Stimulated activated CD4-positive, alpha-beta T cell treated with anti-CD3 and anti-CD28 coated beads, Interleukin-1b, Interleukin-23, amount 100 ng/mL, for 1 hour (primary cell): Measurements from ENCODE around the gene SLC44A4.
A peak's percentile ranks its signal among the peaks of the same experiment; 100 is the strongest.
"Not testable (repeated sequence)": the region's sequence is repeated elsewhere in the genome, so short reads cannot be mapped to it uniquely, and the experiment has no call there.

Experiments used
- DNase-seq, 2 donors: peaks; one replicate each; pipeline ENCODE4 v3.0.0-alpha.2; 2020; ENCODE audit warnings: low read depth in 2 of 2

Gene SLC44A4

GRCh38 chr6:31829633-31830283 lies 49.0 kb downstream of the SLC44A4 start:
- no peak for DNase-seq

DNA sequence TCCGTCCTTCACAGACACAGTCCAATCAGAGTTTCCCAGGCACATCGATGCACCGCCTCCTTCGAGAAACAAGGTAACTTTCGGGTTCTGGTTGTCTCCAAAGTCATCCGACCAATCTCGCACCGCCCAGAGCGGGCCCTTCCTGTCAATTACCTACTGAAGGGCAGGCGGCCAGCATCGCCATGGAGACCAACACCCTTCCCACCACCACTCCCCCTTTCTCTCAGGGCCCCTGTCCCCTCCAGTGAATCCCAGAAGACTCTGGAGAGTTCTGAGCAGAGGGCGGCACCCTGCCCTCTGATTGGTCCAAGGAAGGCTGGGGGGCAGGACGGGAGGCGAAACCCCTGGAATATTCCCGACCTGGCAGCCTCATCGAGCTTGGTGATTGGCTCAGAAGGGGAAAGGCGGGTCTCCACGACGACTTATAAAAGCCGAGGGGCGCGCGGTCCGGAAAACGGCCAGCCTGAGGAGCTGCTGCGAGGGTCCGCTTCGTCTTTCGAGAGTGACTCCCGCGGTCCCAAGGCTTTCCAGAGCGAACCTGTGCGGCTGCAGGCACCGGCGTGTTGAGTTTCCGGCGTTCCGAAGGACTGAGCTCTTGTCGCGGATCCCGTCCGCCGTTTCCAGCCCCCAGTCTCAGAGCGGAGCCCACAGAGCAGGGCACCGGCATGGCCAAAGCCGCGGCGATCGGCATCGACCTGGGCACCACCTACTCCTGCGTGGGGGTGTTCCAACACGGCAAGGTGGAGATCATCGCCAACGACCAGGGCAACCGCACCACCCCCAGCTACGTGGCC lies 51.3 kb downstream of the SLC44A4 start, which contains the start of gene HSPA1B:
TSS of gene HSPA1B (plus strand) at position 453 of the 794 bp plus-strand sequence. CDS start at position 666, 213 bp downstream.
- peak; percentile 60 to 68 for DNase-seq

DNA sequence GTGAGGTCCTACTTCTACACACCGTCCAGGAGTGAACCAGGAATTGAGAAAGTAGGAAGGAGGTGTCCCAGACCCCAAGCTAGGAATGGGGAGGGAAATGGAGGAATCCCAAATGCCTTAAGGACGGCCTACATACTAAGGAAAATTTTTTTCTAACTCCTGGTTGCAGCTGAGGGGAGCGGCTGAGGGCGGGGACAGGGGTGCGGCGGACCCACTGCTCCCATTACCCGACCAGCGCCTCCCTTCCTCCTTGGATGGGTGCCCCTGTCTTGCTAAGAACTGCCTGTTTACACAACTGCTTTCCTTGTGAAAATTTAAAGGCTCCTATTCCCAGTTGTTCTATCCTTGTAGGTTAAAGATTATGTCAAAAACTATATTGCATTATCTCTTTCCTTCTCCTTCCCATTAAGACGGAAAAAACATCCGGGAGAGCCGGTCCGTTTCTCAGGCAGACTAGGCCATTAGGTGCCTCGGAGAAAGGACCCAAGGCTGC lies 52.0 kb downstream of the SLC44A4 start:
- DNase-seq, result no peak

GRCh38 chr6:31825553-31825952 lies 53.2 kb downstream of the SLC44A4 start:
- no peak for DNase-seq

DNA sequence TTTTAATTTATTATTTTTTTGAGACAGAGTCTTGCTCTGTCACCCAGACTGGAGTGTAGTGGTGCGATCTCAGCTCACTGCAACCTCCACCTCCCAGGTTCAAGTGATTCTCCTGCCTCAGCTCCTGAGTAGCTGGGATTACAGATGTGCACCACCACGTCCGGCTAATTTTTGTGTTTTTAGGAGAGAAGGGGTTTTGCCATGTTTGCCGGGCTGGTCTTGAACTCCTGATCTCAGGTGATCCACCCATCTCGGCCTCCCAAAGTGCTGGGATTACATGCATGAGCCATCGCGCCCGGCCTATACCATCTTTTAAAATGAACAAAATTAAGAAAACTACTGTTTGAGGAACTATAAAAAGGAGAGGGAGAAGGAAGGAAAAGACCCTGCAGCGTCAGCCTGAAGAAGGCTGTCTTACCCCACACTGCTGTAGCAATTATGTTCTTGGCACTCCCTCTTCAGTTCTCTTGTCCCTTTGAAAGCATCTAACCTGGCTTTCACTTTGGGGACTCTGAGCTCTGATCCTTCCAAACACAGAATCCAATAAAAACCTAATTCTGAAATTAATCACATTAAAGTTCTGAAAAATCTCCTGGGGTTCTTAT lies 55.1 kb downstream of the SLC44A4 start:
- not testable (repeated sequence) for DNase-seq

GRCh38 chr6:31822036-31822821 lies 56.6 kb downstream of the SLC44A4 start:
- DNase-seq, result no peak

GRCh38 chr6:31821301-31822035 lies 57.3 kb downstream of the SLC44A4 start:
- peak in 1 of 2 donors; percentile 54 for DNase-seq

DNA sequence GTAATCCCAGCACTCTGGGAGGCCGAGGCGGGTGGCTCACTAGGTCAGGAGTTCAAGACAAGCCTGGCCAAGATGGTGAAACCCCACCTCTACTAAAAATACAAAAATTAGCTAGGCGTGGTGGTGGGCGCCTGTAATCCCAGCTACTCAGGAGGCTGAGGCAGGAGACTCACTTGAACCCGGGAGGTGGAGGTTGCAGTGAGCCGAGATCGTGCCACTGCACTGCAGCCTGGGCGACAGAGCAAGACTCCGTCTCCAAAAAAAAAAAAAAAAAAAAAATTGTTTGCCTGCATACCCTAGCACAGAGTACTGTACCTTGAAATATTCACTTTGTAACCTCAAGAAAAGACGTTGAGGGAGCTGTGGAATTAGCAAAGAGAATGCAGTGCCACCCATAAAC lies 58.4 kb downstream of the SLC44A4 start:
- not testable (repeated sequence) for DNase-seq

- no peak for DNase-seq
Observed at GRCh38 chr6:31819871-31820299, 58.9 kb downstream of the SLC44A4 start.

GRCh38 chr6:31817929-31818511 lies 60.8 kb downstream of the SLC44A4 start:
- DNase-seq, result not testable (repeated sequence)

GRCh38 chr6:31817133-31817928 lies 61.5 kb downstream of the SLC44A4 start:
- DNase-seq, result not testable (repeated sequence)

DNA sequence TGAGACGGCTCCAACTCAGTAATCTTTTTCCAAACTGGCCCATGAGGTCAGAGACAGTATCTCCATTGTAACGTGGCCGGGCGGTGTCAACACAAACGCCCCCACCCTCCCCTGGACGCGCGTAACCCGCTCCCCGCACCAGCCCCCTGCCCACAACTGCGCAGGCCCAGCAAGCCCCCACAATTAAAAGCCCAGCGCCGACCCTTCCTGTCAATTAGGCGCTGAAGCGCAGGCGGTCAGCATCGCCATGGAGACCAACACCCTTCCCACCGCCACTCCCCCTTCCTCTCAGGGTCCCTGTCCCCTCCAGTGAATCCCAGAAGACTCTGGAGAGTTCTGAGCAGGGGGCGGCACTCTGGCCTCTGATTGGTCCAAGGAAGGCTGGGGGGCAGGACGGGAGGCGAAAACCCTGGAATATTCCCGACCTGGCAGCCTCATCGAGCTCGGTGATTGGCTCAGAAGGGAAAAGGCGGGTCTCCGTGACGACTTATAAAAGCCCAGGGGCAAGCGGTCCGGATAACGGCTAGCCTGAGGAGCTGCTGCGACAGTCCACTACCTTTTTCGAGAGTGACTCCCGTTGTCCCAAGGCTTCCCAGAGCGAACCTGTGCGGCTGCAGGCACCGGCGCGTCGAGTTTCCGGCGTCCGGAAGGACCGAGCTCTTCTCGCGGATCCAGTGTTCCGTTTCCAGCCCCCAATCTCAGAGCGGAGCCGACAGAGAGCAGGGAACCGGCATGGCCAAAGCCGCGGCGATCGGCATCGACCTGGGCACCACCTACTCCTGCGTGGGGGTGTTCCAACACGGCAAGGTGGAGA lies 63.6 kb downstream of the SLC44A4 start, which contains the start of the genes HSPA1A and HSPA1L:
TSS of gene HSPA1A (plus strand) at position 519 of the 814 bp plus-strand sequence. CDS start at position 733, 214 bp downstream.
TSS of gene HSPA1L (minus strand) at position 259 of the 814 bp plus-strand sequence. CDS start 3,311 bp downstream, outside the sequence.
- no peak for DNase-seq

- no peak for DNase-seq
Observed at GRCh38 chr6:31814677-31815024, 64.1 kb downstream of the SLC44A4 start.

GRCh38 chr6:31813465-31813849 lies 65.3 kb downstream of the SLC44A4 start:
- no peak for DNase-seq
